ENCODE data around the gene PACS1.
"Not testable (repeated sequence)": the region's sequence is repeated elsewhere in the genome, so short reads cannot be mapped to it uniquely, and the experiment has no call there.

The PACS1 gene

DNA sequence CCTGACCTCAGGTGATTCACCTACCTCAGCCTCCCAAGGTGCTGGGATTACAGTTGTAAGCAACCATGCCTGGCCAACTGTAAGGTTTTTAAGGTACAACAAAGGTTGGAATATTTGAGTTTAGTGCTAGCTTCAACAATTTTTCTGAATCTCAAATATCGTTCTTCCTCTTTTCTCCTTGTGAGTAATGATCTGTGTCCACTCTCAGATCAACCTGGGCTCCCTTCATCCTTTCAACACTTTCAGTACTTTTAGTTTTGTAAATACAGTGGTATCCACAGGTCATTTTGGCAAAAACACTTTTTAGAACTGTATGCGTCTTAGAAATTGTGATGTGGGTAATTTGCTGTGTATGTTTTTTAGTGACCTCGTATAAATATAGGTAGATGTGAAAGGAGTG, 7.9 kb downstream of the PACS1 start:
- DNase-seq (ENCODE audit: extremely low read depth, low read depth) = no peak
- TF ChIP-seq, protein P1, sequence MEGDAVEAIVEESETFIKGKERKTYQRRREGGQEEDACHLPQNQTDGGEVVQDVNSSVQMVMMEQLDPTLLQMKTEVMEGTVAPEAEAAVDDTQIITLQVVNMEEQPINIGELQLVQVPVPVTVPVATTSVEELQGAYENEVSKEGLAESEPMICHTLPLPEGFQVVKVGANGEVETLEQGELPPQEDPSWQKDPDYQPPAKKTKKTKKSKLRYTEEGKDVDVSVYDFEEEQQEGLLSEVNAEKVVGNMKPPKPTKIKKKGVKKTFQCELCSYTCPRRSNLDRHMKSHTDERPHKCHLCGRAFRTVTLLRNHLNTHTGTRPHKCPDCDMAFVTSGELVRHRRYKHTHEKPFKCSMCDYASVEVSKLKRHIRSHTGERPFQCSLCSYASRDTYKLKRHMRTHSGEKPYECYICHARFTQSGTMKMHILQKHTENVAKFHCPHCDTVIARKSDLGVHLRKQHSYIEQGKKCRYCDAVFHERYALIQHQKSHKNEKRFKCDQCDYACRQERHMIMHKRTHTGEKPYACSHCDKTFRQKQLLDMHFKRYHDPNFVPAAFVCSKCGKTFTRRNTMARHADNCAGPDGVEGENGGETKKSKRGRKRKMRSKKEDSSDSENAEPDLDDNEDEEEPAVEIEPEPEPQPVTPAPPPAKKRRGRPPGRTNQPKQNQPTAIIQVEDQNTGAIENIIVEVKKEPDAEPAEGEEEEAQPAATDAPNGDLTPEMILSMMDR (IDR thresholded peaks at IDR 0.05; ENCODE audit: low read depth, low read length) = no peak

DNA sequence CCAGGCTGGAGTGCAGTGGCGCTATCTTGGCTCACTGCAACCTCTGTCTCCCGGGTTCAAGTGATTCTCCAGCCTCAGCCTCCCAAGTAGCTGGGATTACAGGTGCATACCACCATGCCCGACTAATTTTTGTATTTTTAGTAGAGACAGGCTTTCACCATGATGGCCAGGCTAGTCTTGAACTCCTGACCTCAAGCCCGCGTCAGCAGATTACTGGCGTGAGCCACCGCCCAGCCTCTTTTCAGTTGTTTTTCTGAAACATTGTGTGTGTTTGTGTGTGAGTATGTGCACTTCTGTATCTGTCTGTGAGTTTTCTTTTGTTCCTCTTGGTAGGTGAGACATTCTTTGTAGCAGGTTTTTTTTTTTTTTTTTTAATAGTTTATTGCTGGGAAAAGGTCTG, 8.9 kb downstream of the PACS1 start:
- not testable (repeated sequence) for DNase-seq (ENCODE audit: extremely low read depth, low read depth)

DNA sequence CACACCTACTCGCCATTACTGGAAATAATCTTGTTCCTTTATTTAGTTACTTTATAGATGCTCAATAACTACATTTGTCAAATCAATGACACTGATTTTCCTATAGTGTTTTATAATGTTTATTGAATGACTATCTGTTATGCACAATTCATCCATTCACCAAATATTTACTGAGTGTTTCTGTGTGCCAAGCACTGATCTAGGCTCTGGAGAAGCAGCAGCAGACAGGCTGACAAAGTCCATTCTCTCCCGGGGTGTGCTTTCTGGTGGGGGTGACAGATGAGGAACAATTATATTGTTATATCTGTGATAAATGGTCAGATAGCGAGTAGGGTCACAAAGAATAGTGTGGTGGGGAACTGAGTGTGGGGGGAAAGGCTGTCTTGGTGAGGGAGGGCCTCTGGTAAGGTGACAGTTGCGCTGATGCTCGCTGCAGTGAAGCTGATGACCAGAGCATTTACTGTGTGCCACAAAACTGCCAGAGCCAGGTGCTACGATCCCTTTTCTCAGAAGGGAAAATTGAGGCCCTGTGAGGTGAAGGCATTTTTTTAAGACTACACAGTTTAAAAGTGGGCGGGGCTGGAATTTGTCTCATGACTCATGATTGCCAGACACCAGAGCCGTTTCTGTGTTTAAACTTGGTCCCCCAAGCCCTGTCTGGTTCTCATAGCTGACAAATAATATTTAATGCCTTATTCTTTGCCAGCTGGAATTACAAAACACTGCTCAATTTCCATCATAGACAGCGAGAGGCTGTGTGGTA, 10.2 kb downstream of the PACS1 start:
- TF ChIP-seq, protein P1 (IDR thresholded peaks at IDR 0.05; ENCODE audit: low read depth, low read length) = no peak
- peak; percentile 57 for DNase-seq (ENCODE audit: extremely low read depth, low read depth)

DNA sequence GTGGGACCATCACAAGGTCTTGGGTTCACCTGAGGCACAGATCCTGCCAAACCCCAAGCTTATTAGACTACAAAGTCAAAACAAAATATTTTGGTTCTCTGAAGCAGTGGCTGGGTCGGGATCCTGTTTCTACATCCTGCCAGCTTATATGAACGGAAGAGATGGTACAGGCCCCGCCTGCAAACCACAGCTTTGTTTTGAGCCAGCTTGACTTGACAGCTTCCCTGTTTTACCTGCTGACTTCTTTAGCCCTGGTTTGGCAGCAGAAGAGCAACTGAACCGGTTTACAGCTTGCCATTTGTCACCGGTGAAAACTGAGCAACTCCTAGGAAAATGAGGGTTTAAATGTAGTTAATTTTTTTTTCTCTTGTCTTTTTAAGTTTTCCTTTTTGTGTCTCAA, 11.4 kb downstream of the PACS1 start:
- TF ChIP-seq, protein P1 (IDR thresholded peaks at IDR 0.05; ENCODE audit: low read depth, low read length) = no peak
- no peak for DNase-seq (ENCODE audit: extremely low read depth, low read depth)

DNA sequence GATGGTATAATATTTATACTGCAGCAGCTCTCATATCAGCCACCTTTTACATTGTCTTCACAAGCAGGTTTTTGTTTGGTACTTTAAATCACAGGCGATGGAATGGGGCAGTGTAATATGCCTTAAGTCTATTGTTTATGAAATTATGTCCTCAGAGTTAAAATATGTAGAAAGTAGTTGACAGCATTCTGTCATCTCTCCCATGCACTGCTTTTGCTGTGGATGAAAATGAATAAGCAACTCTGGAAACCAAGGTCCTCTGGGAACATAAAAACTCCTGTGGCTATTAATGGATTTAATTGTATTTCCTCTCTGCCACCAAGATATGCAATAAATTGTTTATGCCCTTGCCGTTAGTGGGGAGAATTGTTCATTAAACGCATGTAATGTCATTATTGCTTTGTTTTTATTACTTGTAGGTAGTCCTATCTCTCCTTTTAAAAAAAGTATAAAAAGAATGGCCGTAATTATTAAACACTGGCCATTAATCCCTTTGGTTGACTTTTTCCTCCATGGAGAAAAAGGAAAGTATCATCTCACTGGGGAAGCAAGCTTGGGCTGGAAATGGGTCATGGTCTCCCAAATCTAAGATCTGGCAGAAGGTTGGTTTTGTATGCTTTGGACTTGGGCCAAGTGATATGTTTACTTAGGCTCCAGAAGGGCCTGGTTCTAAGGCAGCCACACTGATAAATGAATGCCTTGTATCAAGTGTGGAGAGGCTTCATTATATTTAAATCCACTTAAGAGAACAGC, 13.1 kb downstream of the PACS1 start:
- no peak for DNase-seq (ENCODE audit: extremely low read depth, low read depth)
- TF ChIP-seq, protein P1 (IDR thresholded peaks at IDR 0.05; ENCODE audit: low read depth, low read length) = no peak

DNA sequence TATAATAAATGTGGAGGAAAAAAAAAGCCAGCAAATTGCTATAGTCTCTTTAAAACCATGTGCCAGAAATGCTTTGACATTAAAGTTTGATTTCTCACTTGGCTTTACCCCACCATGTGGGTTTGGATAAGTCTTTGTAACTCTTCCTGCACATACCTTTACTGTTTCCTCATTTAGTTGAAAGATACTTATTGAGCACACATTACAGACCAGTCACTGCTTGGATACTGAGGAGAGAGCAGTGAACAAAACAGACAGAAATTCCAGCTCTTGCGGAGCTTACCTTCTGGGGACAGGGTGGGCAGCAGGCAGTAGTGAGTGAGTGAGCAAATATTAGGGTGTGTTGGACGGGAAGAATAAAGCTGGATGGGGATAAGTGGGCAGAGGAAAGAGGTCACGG, 13.7 kb downstream of the PACS1 start:
- no peak for DNase-seq (ENCODE audit: extremely low read depth, low read depth)
- TF ChIP-seq, protein P1 (IDR thresholded peaks at IDR 0.05; ENCODE audit: low read depth, low read length) = no peak

DNA sequence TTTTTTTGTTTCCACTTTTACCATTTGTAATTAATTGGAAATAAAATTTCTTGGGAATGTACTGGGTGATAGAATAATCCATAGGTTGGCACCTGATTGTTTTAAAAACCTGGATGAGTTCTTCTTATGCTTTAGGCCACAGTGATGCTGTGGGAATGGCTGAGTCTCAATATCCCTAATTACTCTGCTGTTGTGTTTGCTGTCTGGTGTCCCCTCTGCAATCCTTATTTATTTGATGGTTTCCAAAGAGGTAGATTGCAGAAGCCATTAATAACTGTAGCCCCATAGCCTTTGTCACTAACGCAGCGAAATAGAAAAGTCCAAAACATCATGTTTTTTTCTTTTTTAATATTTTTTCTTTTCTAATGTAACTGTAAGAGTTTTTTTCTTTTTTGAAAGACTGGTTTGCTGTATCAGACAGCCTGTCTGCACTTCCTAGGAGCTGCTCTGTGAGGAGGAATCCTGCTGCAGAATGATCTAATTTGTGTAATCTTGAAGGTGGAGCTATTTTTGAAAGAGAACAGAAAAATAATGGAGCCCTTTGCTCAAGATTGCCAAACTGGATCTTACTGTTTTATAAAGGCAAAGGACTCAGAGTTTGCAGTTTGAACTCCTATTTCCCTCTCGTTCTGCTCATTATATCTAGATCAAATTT, 14.9 kb downstream of the PACS1 start:
- no peak for DNase-seq (ENCODE audit: extremely low read depth, low read depth)

More for the DNA sequence above, 14.9 kb downstream of the PACS1 start:
- TF ChIP-seq, protein P1 (IDR thresholded peaks at IDR 0.05; ENCODE audit: low read depth, low read length) = no peak
